ENCODE measurements around the gene TOMM6.

DNA sequence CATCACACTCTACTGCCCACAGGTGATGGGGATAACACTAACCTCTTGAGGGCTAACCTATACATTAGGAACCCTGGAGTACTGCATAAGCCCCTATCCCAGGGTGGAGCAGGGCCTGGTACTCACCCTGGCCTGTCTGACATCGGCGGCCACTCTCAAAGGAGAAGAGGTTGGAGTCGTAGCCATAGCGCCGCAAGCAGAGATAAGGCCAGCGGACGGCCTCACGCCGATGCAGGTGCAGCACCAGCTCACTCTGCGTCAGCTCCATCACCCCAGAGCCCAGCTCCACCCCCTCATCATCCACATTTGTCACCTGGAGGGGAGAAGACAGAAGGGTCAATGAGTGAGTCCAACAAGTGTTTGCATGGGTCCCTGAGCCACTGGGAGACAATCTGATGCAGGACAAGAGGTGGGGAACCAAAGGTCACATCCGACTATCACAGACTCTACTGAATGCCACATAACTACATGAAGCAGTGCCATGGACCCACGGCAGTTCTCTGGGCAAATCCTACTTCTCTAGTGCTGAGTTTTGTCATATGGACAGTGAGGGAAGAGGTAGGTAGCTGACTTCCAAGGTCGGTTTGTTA lies 12.1 kb upstream of the TOMM6 start:
- TF ChIP-seq, protein P1, sequence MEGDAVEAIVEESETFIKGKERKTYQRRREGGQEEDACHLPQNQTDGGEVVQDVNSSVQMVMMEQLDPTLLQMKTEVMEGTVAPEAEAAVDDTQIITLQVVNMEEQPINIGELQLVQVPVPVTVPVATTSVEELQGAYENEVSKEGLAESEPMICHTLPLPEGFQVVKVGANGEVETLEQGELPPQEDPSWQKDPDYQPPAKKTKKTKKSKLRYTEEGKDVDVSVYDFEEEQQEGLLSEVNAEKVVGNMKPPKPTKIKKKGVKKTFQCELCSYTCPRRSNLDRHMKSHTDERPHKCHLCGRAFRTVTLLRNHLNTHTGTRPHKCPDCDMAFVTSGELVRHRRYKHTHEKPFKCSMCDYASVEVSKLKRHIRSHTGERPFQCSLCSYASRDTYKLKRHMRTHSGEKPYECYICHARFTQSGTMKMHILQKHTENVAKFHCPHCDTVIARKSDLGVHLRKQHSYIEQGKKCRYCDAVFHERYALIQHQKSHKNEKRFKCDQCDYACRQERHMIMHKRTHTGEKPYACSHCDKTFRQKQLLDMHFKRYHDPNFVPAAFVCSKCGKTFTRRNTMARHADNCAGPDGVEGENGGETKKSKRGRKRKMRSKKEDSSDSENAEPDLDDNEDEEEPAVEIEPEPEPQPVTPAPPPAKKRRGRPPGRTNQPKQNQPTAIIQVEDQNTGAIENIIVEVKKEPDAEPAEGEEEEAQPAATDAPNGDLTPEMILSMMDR (IDR thresholded peaks at IDR 0.05) = no peak
- no peak for TF ChIP-seq ZFX (IDR thresholded peaks at IDR 0.05; ENCODE audit: borderline replicate concordance)

Measured in 22Rv1 (cell line).